ENCODE results near the gene CLDN9.

DNA sequence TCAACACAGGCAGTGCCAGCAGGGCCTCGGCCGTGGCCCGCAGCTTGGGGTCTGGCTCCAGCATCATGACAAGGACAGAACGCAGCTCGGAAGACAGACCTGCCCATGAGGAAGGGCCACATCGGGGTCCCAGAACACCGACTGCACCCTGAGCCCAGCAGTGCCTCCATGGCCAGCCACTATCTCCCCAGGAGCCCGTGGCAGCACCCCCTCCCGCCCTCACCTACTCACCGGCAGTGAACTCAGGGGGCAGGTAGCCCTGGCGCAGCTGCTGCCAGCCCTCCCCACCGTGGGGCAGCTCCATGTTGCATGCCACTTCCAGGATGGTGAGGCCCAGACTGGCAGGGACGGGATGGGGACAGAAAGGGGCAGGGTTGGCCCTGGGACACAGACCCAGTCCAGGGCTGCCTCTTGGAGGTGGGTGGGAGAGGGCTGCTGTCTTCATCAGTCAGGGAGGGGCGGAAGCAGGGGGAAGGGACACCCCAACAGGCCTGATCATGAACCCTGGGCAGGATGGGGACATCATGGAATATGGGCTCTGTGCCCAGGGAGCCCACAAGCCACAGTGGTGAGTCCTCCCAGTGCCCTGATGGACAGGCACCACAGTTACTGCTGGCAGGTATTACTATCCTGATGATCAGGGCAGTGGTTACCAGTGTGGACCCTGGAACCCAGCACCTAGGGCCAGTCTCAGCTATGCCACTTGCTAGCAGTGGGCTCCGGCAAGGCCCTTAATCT lies 38.2 kb upstream of the CLDN9 start:
- TF ChIP-seq, protein P1, sequence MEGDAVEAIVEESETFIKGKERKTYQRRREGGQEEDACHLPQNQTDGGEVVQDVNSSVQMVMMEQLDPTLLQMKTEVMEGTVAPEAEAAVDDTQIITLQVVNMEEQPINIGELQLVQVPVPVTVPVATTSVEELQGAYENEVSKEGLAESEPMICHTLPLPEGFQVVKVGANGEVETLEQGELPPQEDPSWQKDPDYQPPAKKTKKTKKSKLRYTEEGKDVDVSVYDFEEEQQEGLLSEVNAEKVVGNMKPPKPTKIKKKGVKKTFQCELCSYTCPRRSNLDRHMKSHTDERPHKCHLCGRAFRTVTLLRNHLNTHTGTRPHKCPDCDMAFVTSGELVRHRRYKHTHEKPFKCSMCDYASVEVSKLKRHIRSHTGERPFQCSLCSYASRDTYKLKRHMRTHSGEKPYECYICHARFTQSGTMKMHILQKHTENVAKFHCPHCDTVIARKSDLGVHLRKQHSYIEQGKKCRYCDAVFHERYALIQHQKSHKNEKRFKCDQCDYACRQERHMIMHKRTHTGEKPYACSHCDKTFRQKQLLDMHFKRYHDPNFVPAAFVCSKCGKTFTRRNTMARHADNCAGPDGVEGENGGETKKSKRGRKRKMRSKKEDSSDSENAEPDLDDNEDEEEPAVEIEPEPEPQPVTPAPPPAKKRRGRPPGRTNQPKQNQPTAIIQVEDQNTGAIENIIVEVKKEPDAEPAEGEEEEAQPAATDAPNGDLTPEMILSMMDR (IDR thresholded peaks at IDR 0.05) = no peak
- TF ChIP-seq POLR2A (IDR thresholded peaks at IDR 0.05) = no peak
- no peak for TF ChIP-seq EP300 (IDR thresholded peaks at IDR 0.05)
